Measurements from ENCODE around the gene METTL13. TPM values are rescaled to one million over a fixed set of nuclear protein-coding genes. Genes with fewer than 3 reads are reported as not detected.

Gene METTL13
- total RNA-seq, 1 donor from 2014 or later: 19.5 TPM

GRCh38 chr1:171844381-171844780, 62.9 kb downstream of the METTL13 start:
- no peak for DNase-seq (ENCODE audit: low read depth)

GRCh38 chr1:171845998-171846397, 64.5 kb downstream of the METTL13 start:
- DNase-seq (ENCODE audit: low read depth): no peak

Other genes starting within 250 kb of the METTL13 start
- not detected in 2 replicates for gene MYOCOS, start 159.4 kb upstream of the METTL13 start, total RNA-seq
- not detected in 2 replicates for gene MYOC, start 129.0 kb upstream of the METTL13 start, total RNA-seq
- gene VAMP4, start 39.6 kb upstream of the METTL13 start, total RNA-seq: 4.1 and 9.7 TPM in 2 replicates
- 0.62 and 1.1 TPM in 2 replicates for gene DNM3, start 59.8 kb downstream of the METTL13 start, total RNA-seq